GM21723 (cell line): ENCODE data around the gene DMRT1.
A peak's percentile ranks its signal among the peaks of the same experiment; 100 is the strongest.
"Not testable (repeated sequence)": the region's sequence is repeated elsewhere in the genome, so short reads cannot be mapped to it uniquely, and the experiment has no call there.

Experiments used
- ATAC-seq: cut with Tn5 transposase; IDR thresholded peaks from one replicate; pipeline ENCODE4 v1.9.1; 2021; ENCODE audit warnings: mild to moderate bottlenecking, moderate library complexity; ENCODE audit not compliant: unreplicated experiment

Gene DMRT1

GRCh38 chr9:859251-859650 is 17.8 kb downstream of the DMRT1 start:
- peak; percentile 100 for ATAC-seq

DNA sequence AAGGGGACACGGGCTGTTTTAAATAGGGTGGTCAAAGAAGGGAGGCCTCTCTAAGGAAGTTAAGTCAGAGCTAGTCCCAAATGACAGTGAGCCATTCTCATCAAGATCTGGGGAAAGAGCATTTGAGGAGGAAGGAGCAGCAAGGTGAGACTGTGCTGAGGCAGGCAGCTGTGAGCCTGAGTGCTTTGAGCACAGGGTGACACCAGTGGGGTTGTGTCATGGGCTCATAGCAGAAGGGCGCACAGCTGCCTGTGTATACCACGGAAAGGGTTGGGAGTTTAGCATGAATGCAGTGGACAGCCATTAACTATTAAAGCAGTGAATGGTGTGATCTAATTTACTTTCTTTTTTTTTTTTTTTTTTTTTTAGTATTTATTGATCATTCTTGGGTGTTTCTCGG is 19.2 kb downstream of the DMRT1 start:
- no peak for ATAC-seq

DNA sequence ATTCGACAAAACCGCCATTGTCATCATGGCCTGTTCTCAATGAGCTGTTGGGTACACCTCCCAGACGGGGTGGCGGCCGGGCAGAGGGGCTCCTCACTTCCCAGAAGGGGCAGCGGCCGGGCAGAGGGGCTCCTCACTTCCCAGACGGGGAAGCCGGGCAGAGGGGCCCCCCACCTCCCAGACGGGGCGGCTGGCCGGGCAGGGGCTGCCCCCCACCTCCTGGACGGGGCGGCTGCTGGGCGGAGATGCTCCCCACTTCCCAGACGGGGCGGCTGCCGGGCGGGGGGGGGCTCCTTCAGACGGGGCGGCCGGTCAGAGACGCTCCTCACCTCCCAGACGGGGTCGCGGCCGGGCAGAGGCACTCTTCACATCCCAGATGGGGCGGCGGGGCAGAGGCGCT is 20.0 kb downstream of the DMRT1 start:
- ATAC-seq = not testable (repeated sequence)

- no peak for ATAC-seq
Measured at GRCh38 chr9:875119-875962, 33.8 kb downstream of the DMRT1 start.

- ATAC-seq = no peak
Measured at GRCh38 chr9:876425-876824, 34.9 kb downstream of the DMRT1 start.

DNA sequence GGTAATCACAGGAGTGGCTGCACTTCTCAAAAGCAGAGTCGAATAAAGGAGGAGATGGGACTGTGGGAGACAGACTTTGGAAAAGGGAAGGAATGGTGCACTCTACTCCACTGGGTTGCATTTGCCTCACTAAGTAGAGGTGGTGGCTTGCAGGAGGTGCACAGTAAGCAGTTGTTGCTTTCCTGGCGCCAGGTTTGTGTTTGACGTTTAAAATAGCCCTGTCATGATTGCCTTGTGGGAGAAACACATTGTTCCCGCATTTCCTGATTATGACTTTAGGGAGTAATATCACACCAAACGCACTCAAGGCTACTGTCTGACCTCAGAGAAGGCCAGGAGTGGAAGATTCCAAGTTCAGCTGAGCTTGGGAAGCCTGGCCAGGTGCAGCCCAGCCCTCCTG is 36.7 kb downstream of the DMRT1 start:
- no peak for ATAC-seq

- no peak for ATAC-seq
Measured at GRCh38 chr9:880725-881124, 39.2 kb downstream of the DMRT1 start.

GRCh38 chr9:882416-882924 is 41.0 kb downstream of the DMRT1 start:
- ATAC-seq = no peak

DNA sequence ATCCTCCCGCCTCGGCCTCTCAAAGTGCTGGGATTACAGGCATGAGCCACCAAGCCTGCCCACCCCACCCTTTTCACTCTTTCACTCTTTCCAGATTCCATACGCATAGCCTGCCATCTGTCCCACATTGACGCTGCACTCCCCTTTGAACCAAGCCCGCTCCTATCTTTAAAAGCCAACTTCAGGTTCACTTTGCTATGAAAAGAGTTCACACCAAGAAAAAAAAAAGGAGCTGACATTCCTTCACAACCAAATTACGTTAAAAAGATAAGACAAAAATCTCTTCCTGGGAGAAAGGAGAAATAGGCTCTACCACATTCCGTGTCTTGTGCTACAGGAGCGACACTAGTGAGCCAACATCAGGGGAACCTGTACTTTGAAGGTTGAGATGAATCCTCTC is 41.5 kb downstream of the DMRT1 start:
- ATAC-seq = no peak

DNA sequence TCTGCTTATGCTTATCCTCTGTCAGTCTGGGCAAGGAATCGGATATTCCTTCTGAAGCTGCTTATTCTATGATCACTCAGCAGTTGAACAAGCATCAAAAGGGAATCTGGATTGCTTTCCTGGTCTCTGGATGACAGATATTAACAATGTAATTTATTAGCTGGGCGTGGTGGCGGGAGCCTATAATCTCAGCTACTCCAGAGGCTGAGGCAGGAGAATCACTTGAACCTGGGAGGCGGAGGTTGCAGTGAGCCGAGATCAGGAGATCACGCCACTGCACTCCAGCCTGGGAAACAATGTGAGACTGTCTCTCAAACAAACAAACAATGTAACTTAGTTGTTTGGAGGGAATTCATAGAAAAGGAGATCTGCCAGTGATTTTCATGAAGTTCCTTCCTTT is 45.4 kb downstream of the DMRT1 start:
- no peak for ATAC-seq

DNA sequence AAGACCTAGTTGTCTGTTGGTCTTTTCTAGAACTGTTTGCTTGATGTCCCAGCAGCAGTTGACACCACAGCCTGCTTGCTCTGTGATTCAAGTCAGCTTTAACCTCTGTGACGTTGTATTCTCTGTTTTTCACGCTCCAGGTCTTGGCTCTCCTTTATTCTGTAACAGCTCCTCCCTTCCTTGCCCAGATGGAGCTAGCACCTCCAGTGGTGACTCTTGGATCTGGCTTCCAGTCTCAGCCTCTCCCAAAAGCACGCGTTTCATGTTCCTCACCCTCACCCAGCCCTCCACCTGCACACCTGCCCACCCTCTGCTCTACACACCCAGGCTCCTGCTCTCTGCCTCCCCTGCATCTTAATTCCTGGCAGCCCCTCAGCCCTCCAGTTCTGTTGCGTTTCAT is 50.6 kb downstream of the DMRT1 start:
- ATAC-seq = no peak

- no peak for ATAC-seq
Measured at GRCh38 chr9:893115-893514, 51.6 kb downstream of the DMRT1 start.

DNA sequence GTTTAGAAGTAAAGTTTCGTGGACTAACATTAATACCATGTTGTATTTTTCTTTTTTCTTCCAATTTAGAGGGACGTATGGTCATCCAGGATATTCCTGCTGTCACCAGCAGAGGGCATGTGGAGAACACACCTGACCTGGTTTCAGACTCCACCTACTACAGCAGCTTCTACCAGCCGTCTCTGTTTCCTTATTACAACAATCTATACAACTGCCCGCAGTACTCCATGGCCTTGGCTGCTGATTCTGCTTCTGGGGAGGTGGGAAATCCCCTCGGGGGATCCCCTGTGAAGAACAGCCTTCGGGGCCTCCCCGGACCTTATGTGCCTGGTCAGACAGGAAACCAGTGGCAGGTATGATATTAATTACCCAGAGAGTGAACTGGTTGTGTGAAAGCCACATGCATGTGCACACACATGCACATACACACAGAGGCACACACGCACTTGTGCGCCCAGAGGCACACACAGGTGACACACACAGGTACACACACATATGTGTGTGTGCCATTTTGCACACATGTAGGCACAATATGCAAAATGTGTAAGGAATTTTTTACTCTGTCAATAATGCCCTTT is 52.4 kb downstream of the DMRT1 start:
- peak; percentile 100 for ATAC-seq

DNA sequence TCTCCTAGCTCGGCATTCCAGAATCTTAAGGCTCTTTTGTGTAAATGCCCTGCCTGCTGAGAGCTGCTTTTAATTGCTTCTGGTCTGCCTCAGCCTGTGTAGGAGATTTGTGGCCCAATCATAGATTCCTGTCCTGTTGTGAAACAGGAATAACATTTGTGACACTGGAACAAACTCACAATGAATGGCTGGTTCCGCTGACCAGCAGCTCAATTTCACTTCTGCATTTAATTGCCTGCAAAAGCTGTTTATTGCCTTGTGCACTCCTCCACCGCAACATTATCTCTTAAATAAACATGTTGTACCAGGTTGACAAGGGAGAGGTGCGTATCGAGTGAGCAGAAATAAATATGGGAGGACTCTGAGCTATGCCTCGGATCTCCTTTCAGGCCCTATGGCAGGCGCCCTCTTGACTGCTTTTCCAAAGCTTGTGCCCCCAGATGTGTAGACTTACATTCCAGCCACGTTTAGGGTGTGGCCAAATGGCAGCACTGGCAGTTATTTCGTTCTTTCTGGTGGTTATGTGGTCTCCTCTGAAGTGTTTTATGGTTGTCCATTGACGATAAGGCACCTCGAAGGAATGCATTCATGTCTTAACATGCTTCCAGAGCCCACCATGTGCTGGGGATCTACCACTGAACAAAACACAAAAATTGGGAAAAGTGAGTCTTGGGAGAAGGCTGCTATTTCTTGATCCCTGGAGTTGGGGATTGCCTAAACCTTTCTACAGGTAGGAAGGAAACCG is 58.1 kb downstream of the DMRT1 start:
- peak; percentile 43 for ATAC-seq

DNA sequence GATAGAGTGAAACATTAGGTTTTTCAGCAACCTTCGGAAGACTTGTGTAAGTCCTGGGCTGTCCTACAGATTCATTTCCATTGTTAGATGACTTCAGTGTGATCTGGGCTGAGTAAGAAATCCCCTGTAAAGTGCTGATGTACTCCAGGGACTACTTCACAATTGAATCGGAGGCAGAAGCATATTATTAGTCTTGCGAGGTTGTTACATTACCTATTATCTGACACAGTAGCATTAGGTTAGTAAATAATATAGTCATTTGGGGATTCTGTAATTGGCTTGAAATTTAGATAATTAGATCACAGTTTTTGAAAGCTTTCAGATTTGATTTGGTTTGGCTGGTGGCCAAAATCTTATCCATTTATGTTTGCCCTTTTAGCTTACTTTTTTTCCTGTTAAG is 62.4 kb downstream of the DMRT1 start:
- ATAC-seq = no peak

DNA sequence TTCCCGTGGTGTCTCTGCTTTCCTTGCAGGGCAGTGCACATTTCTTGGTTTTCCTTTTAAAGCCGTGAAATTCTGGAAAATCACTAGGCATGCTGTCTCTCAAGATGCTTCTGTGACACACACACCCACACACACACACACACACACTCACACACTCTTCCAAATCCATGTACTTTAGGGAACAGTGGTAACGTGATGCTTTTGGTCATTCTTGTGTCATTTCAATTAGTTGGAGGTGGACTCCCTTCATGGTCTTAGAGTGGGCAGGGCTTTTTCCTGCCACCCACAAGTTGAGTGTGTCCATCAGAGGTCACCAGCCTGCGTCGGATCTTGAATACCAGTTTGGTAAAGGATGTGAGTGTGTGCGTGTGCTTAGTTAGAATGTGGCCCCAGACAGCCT is 64.4 kb downstream of the DMRT1 start:
- ATAC-seq = no peak

DNA sequence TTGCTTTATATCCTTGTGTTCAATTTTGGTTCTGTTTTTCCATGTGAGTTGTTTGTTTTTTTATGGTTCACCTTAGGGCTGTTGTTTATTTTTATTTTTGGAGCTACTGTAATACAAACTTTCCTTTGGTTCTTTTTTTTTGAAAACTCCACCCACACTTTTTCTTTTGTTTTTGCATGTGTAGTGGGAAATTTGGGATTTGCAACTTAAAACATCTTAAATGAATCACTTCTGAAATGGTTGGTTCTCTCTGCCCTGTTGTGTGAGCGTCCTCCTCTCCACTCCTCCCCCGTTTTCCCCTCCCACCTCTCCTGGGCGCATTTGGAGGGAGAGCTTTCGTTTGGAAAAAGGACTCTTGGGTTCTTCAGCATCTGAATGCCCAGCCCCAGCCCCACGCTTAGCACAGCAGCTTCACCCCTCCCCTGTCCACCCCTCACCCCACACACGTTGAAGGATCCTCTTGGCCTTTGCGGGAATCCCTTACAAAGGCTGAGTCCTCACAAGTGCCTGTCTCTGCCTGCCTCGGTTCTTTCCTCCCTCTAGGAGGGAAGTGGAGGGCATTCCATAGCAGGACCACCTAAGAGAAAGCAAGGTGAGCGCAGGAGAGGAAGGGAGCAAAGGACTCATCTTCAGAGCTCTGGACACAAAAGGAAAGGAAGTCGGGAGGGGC is 67.2 kb downstream of the DMRT1 start:
- ATAC-seq = no peak

GRCh38 chr9:911005-911404 is 69.5 kb downstream of the DMRT1 start:
- no peak for ATAC-seq

DNA sequence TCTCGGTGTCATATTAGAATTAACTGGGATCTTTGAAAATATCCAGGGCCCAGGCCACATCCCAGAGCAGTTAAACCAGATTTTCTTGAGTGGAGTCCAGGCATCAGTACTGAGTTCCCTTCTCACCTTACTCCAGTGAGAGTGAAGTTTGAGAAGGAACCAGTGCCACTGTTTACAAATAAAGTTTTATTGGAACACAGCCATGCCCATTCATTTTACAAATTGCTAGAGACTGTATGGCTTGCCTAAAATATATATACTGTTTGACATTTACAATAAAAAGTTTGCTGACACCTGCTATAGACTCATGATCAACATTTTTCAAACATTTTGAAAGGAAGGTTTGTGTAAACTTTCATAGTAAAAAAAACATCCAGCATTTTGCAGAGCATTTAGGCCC is 71.3 kb downstream of the DMRT1 start:
- no peak for ATAC-seq

DNA sequence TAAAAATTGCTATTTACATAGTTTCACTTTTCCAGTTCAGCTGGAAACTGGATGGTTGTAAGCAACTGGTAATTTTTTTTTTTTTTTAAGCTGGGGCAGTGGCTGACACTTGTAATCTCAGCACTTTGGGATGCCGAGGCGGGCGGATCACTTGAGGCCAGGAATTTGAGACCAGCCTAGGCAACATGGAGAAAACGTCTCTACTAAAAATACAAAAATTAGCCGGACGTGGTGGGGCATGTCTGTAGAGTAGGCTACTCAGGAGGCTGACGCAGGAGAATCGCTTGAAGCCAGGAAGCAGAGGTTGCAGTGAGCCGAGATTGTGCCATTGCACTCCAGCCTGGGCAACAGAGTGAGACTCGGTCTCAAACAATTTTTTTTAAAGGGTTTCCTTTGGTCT is 72.0 kb downstream of the DMRT1 start:
- not testable (repeated sequence) for ATAC-seq

DNA sequence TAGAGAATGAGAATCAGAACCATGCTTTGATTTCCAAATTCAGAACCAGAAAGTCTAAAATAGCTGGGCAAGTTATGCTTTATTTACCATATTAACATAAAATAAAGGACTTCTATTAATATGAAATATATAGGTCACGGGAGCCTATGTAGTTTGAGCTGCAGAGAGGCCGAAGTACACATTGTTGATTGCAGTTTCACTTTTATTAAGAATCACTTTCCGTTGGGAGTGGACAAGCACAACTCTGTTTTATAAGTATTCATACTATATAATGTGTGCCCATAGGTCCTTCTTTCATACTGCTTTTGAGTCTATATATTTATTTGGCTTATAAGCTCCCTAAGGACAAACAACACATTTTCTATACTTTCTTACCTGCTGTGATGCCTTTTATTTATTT is 76.2 kb downstream of the DMRT1 start:
- no peak for ATAC-seq
